HFF-Myc (cell line): ENCODE measurements around the gene RSPH4A.

Experiments
- DNase-seq: peaks from one replicate; pipeline ENCODE4 v3.0.0-alpha.2; 2011; ENCODE audit warnings: low read depth; ENCODE audit errors: extremely low read depth
- H3K4me3 ChIP-seq: replicated peaks from 2 replicates; pipeline ENCODE4 v1.5.1; 2011; ENCODE audit warnings: low read depth, mild to moderate bottlenecking, control low read depth, low read length
- TF ChIP-seq, protein P1 (sequence below): IDR thresholded peaks from 2 replicates; pipeline ENCODE4 v1.5.1; 2012; ENCODE audit warnings: mild to moderate bottlenecking, low read depth, low read length, control low read depth; ENCODE audit errors: missing control alignments

The RSPH4A gene

DNA sequence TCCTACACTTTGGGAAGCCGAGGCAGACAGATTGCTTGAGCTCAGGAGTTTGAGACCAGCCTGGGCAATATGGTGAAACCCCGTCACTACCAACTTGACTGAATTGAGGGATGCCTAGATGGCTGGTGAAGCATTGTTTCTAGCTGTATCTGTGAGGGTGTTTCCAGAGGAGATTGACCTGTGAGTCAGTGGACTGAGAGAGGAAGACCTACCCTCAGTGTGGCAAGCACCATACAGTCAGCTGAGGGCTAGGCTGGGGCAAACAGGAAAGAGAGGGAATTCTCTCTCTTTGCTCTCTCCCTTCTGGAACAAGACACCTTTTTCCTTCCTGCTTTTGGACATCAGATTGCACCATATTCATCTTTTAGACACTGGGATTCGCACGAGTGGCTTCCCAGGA lies 56.0 kb downstream of the RSPH4A start:
- TF ChIP-seq, protein P1, sequence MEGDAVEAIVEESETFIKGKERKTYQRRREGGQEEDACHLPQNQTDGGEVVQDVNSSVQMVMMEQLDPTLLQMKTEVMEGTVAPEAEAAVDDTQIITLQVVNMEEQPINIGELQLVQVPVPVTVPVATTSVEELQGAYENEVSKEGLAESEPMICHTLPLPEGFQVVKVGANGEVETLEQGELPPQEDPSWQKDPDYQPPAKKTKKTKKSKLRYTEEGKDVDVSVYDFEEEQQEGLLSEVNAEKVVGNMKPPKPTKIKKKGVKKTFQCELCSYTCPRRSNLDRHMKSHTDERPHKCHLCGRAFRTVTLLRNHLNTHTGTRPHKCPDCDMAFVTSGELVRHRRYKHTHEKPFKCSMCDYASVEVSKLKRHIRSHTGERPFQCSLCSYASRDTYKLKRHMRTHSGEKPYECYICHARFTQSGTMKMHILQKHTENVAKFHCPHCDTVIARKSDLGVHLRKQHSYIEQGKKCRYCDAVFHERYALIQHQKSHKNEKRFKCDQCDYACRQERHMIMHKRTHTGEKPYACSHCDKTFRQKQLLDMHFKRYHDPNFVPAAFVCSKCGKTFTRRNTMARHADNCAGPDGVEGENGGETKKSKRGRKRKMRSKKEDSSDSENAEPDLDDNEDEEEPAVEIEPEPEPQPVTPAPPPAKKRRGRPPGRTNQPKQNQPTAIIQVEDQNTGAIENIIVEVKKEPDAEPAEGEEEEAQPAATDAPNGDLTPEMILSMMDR, result no peak
- no peak overlapping the region for H3K4me3 ChIP-seq
- DNase-seq, result no peak

GRCh38 chr6:116676021-116676420 lies 59.7 kb downstream of the RSPH4A start:
- TF ChIP-seq, protein P1, result no peak
- H3K4me3 ChIP-seq, result no peak overlapping the region
- no peak for DNase-seq

- H3K4me3 ChIP-seq, result peak within 1 kb of the TSS; percentile 91
- DNase-seq, result peak; percentile 73
- TF ChIP-seq, protein P1, result no peak
Measured at GRCh38 chr6:116680880-116681672, 64.8 kb downstream of the RSPH4A start, which contains the start of gene KPNA5. Gene KPNA5 (plus strand): TSS chr6:116681211. CDS start chr6:116681335, 124 bp downstream.

DNA sequence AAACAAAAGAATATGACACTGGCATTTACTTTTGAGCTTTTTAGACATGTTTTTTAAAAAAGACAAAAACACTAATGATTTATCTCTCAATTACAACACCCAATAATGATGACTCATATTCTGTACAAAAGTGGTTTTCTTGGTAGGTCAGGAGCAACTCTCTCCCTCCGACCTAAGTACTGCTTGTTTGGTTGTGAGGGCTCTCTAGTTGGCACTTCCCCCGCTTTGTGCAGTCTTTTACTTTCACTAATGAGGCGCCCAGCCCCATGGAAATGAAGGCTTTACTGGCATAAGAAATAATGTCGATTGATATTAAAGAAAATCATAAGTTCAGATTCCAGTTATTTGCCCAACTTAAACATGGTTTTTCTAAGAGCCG lies 66.0 kb downstream of the RSPH4A start:
- no peak for DNase-seq
- H3K4me3 ChIP-seq, result peak overlapping the region; percentile 91
- TF ChIP-seq, protein P1, result no peak
